SK-N-SH (cell line): ENCODE data around the gene DUS4L. TPM values are rescaled to one million over a fixed set of nuclear protein-coding genes. Genes with fewer than 3 reads are reported as not detected.

Source experiments
- CTCF ChIA-PET: fragments of 300-600, 350-600 bp; formaldehyde crosslinking; extraction: SDS; loops from one replicate; lab custom pipeline; 2021; lab: Yijun Ruan, JAX
- POLR2A ChIA-PET: fragments of 350-600 bp; sonication (Branson Sonifier 250); formaldehyde crosslinking; extraction: SDS; loops from one replicate; lab custom pipeline; 2020; ENCODE audit warnings: antibody characterized with exemption, inconsistent platforms; lab: Yijun Ruan, JAX
- DNase-seq: peaks from one replicate; pipeline ENCODE4 v3.0.0; 2012
- H2AFZ ChIP-seq: fragments of 200-600 bp; sonication (generic); 2 replicates; pipeline ENCODE4 v1.8.1; 2016; ENCODE audit warnings: antibody characterized with exemption, mild to moderate bottlenecking, low read depth
- H3F3A ChIP-seq: fragments of 200-600 bp; sonication (generic); replicated peaks from 2 replicates; pipeline ENCODE3; 2016; ENCODE audit warnings: antibody characterized with exemption, mild to moderate bottlenecking; ENCODE audit not compliant: insufficient read depth
- H3K27ac ChIP-seq, 2 experiments: fragments of 200-500 bp in 1 of 2; fragments of 200-600 bp in 1 of 2; sonication (Bioruptor generic) in 1 of 2; sonication (generic), shearing (Covaris generic) in 1 of 2; 2 replicates each; pipeline versions ENCODE4 v1.5.1 to v1.6.1; 2014 to 2016; ENCODE audit warnings: low read depth in 2 of 2, inconsistent platforms in 1 of 2, low read length in 1 of 2, mild to moderate bottlenecking in 1 of 2, mixed read lengths in 1 of 2
- H3K27me3 ChIP-seq: fragments of 200-600 bp; sonication (generic), shearing (Covaris generic); 2 replicates; pipeline ENCODE4 v1.6.1; 2016; ENCODE audit warnings: mixed run types; ENCODE audit not compliant: insufficient read depth
- H3K36me3 ChIP-seq, 2 experiments: fragments of 200-500 bp in 1 of 2; fragments of 200-600 bp in 1 of 2; sonication (Bioruptor generic) in 1 of 2; sonication (generic) in 1 of 2; replicated peaks in 1 of 2; 2 replicates each; pipeline versions ENCODE3 to v1.5.1; 2014 to 2016; ENCODE audit warnings: low read length in 1 of 2, mild to moderate bottlenecking in 1 of 2; ENCODE audit not compliant: insufficient read depth in 2 of 2, control insufficient read depth in 1 of 2
- H3K4me1 ChIP-seq, 2 experiments: fragments of 200-500 bp in 1 of 2; fragments of 200-600 bp in 1 of 2; sonication (Bioruptor generic) in 1 of 2; sonication (generic), shearing (Covaris generic) in 1 of 2; 2 replicates each; pipeline versions ENCODE4 v1.5.1 to v1.6.1; 2014 to 2016; ENCODE audit warnings: low read depth in 1 of 2, low read length in 1 of 2, mixed run types in 1 of 2; ENCODE audit not compliant: insufficient read depth in 2 of 2, control insufficient read depth in 1 of 2
- H3K4me2 ChIP-seq: fragments of 200-600 bp; sonication (generic), shearing (Covaris generic); 2 replicates; pipeline ENCODE4 v1.6.1; 2017; ENCODE audit warnings: mixed run types
- H3K4me3 ChIP-seq, 2 experiments: fragments of 200-500 bp in 1 of 2; fragments of 200-600 bp in 1 of 2; sonication (Bioruptor generic) in 1 of 2; sonication (generic), shearing (Covaris generic) in 1 of 2; 2 replicates each; pipeline versions ENCODE4 v1.5.1 to v1.8.1; 2014 to 2016; ENCODE audit warnings: low read depth in 2 of 2, inconsistent platforms in 1 of 2, low read length in 1 of 2, mild to moderate bottlenecking in 1 of 2, mixed read lengths in 1 of 2, moderate library complexity in 1 of 2
- H3K79me2 ChIP-seq: fragments of 200-600 bp; sonication (generic); 2 replicates; pipeline ENCODE4 v1.8.1; 2017; ENCODE audit warnings: mild to moderate bottlenecking; ENCODE audit not compliant: insufficient read depth
- H3K9ac ChIP-seq: fragments of 200-600 bp; sonication (generic); 2 replicates; pipeline ENCODE4 v1.6.1; 2017; ENCODE audit warnings: mixed run types
- H3K9me2 ChIP-seq: fragments of 200-600 bp; sonication (generic); 2 replicates; pipeline ENCODE4 v1.6.1; 2017; ENCODE audit warnings: mixed run types
- H3K9me3 ChIP-seq: fragments of 200-600 bp; sonication (generic); 2 replicates; pipeline ENCODE4 v1.6.1; 2017; ENCODE audit warnings: mixed run types, mild to moderate bottlenecking, moderate library complexity
- H4K20me1 ChIP-seq: fragments of 200-600 bp; sonication (generic); 2 replicates; pipeline ENCODE4 v1.6.1; 2017; ENCODE audit warnings: mild to moderate bottlenecking, mixed run types; ENCODE audit not compliant: insufficient read depth
- CHD2 ChIP-seq: fragments of 150-350 bp; IDR thresholded peaks from 2 replicates; pipeline ENCODE4 v1.6.1; 2018; ENCODE audit warnings: low read length; ENCODE audit not compliant: partially characterized antibody
- ELF1 ChIP-seq: IDR thresholded peaks from 2 replicates; pipeline ENCODE4 v1.4.0; 2012
- EP300 ChIP-seq, 2 experiments: IDR thresholded peaks; 2 replicates each; pipeline versions ENCODE4 v1.4.0 to v1.6.1; 2012; ENCODE audit warnings: borderline replicate concordance in 1 of 2, low read depth in 1 of 2, low read length in 1 of 2
- FOXJ3 ChIP-seq: sonication (generic); formaldehyde crosslinking; IDR thresholded peaks from 2 replicates; pipeline ENCODE4 v1.5.1; 2020; ENCODE audit warnings: mild to moderate bottlenecking, missing genetic modification reagents
- GATA2 ChIP-seq: sonication (generic); formaldehyde crosslinking; IDR thresholded peaks from 2 replicates; pipeline ENCODE4 v1.5.0; 2020; ENCODE audit warnings: mild to moderate bottlenecking, missing genetic modification reagents
- JUND ChIP-seq: IDR thresholded peaks from 2 replicates; pipeline ENCODE4 v1.4.0; 2012
- MEF2A ChIP-seq: IDR thresholded peaks from 2 replicates; pipeline ENCODE4 v1.4.0; 2012; ENCODE audit warnings: low read depth, borderline replicate concordance
- MXI1 ChIP-seq: IDR thresholded peaks from 2 replicates; pipeline ENCODE4 v1.6.1; 2012; ENCODE audit warnings: mild to moderate bottlenecking, low read depth, low read length, improper control_type of control experiment
- NFIC ChIP-seq: IDR thresholded peaks from 2 replicates; pipeline ENCODE4 v1.4.0; 2012; ENCODE audit warnings: borderline replicate concordance
- NRF1 ChIP-seq: IDR thresholded peaks from 2 replicates; pipeline ENCODE4 v1.6.1; 2012; ENCODE audit warnings: low read depth, mild to moderate bottlenecking, low read length
- POLR2AphosphoS5 ChIP-seq: IDR thresholded peaks from 2 replicates; pipeline ENCODE4 v1.6.1; 2012; ENCODE audit warnings: low read depth, low read length
- RAD21 ChIP-seq: IDR thresholded peaks from 2 replicates; pipeline ENCODE4 v1.6.1; 2012; ENCODE audit warnings: mild to moderate bottlenecking, low read length
- RCOR1 ChIP-seq: fragments of 150-350 bp; IDR thresholded peaks from 2 replicates; pipeline ENCODE4 v1.6.1; 2017; ENCODE audit warnings: antibody characterized with exemption, low read length
- TCF12 ChIP-seq: IDR thresholded peaks from 2 replicates; pipeline ENCODE4 v1.4.0; 2012
- YY1 ChIP-seq: IDR thresholded peaks from 2 replicates; pipeline ENCODE4 v1.4.0; 2012; ENCODE audit warnings: low read depth, mild to moderate bottlenecking
- WGBS: methylation state at CpG from one replicate; pipeline ENCODE4 v1.1.6; 2017; ENCODE audit warnings: low lambda C conversion rate; 5-methylcytosine and 5-hydroxymethylcytosine counted together
- polyA plus RNA-seq, 3 experiments: library from polyadenylated mRNA; depleted of rRNA; stranded (reverse); fragments of >200 nt; gene quantifications; 2 replicates each; pipeline ENCODE4 v1.2.3, GENCODE V29; 2012
- TF ChIP-seq, protein P1 (sequence below): IDR thresholded peaks from 2 replicates; pipeline ENCODE4 v1.6.1; 2012; ENCODE audit warnings: mild to moderate bottlenecking, low read depth, low read length, moderate library complexity
- TF ChIP-seq, protein P2 (sequence below): fragments of 200-600 bp; sonication (generic); IDR thresholded peaks from 2 replicates; pipeline ENCODE4 v1.6.1; 2017; ENCODE audit warnings: antibody characterized with exemption, mild to moderate bottlenecking, moderate library complexity

The DUS4L gene
- polyA plus RNA-seq, 1 of the 3 experiments (the other 2 are of a cell fraction): 9.7 TPM

DNA sequence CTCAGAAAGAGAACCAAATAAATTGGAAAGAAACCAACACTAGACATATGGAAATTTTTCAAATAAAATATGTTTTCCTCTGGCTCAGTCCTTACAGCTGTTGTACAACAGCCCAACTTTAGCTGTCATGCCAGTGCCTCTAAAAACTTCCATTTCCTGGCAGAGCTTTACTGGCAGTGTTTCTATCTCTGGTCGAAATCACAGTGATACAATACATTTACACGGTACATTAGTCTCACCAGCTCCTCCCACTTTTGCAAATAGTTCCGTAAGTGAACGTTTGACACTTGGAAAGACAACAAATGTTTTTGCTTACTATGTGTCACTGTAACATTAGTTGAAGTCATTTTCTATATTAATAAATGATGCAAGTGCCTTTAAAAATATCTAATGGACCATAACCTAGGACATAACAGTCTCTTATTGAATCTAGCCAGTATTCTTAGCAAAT is 46.1 kb downstream of the DUS4L start:
- Histone ChIP-seq H3F3A (peaks cover 9% of the 10 kb centered on the region), H3K4me1 (peaks cover 20 to 33% of the 10 kb centered on the region in 2 experiments), H3K9me3 (no peaks in the 10 kb centered on the region), H3K36me3 (peaks cover 23 to 83% of the 10 kb centered on the region in 2 experiments), H3K4me2 (no peak overlapping the region), H3K27ac (peak overlapping the region; percentile 17 to 98; a peak in 3 of 4 replicates), H3K4me3 (no peak overlapping the region; a peak in 1 of 4 replicates), H3K27me3 (no peaks in the 10 kb centered on the region), H3K9me2 (no peaks in the 10 kb centered on the region), H3K79me2 (0 out of 2 replicates have a peak, but pooled peaks cover 7% of the 10 kb centered on the region), H2AFZ (no peak overlapping the region), H4K20me1 (no peaks in the 10 kb centered on the region)
- DNase-seq: peak; percentile 48
- 45% methylated on average over 4 of the region's 4 CpGs for WGBS
- TF ChIP-seq NFIC: peak; percentile 30; the same call in 1 of the 2 replicates
- TF ChIP-seq POLR2AphosphoS5: 0 out of 2 replicates have a peak, but pooled peaks have one; percentile 18
- peak; percentile 42; the same call in 1 of the 2 replicates for TF ChIP-seq MXI1
- TF ChIP-seq, protein P1, sequence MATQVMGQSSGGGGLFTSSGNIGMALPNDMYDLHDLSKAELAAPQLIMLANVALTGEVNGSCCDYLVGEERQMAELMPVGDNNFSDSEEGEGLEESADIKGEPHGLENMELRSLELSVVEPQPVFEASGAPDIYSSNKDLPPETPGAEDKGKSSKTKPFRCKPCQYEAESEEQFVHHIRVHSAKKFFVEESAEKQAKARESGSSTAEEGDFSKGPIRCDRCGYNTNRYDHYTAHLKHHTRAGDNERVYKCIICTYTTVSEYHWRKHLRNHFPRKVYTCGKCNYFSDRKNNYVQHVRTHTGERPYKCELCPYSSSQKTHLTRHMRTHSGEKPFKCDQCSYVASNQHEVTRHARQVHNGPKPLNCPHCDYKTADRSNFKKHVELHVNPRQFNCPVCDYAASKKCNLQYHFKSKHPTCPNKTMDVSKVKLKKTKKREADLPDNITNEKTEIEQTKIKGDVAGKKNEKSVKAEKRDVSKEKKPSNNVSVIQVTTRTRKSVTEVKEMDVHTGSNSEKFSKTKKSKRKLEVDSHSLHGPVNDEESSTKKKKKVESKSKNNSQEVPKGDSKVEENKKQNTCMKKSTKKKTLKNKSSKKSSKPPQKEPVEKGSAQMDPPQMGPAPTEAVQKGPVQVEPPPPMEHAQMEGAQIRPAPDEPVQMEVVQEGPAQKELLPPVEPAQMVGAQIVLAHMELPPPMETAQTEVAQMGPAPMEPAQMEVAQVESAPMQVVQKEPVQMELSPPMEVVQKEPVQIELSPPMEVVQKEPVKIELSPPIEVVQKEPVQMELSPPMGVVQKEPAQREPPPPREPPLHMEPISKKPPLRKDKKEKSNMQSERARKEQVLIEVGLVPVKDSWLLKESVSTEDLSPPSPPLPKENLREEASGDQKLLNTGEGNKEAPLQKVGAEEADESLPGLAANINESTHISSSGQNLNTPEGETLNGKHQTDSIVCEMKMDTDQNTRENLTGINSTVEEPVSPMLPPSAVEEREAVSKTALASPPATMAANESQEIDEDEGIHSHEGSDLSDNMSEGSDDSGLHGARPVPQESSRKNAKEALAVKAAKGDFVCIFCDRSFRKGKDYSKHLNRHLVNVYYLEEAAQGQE: no peak
- TF ChIP-seq RCOR1: 0 out of 2 replicates have a peak, but pooled peaks have one; percentile 46
- no peak for TF ChIP-seq NRF1
- 0 out of 2 replicates have a peak, but pooled peaks have one; percentile 11 for TF ChIP-seq RAD21
- TF ChIP-seq CHD2: peak; percentile 51
- TF ChIP-seq GATA2 (CRISPR knock-in tag): peak; percentile 65
- TF ChIP-seq TCF12: peak; percentile 30; the same call in 1 of the 2 replicates
- TF ChIP-seq ELF1: no peak
- TF ChIP-seq EP300 (IDR thresholded peaks at IDR 0.05; ENCODE audit: borderline replicate concordance in 1 of 2, low read depth in 1 of 2, low read length in 1 of 2): 0 out of 4 replicates have a peak, but pooled peaks of 1 of the 2 experiments have one; percentile 43
- 0 out of 2 replicates have a peak, but pooled peaks have one; percentile 14 for TF ChIP-seq FOXJ3 (CRISPR knock-in tag)
- TF ChIP-seq, all 33 proteins: peak for 10
- ChIA-PET CTCF (interaction anchor here (0.8 to 1.8 kb wide), 7 partner anchors 10 to 146 kb away, joined by 3 to 8 read pairs (median 3); partner anchors contain the start of gene BCAP29), POLR2A (interaction anchor here (0.7 to 1.2 kb wide), 2 partner anchors 29 to 133 kb away, joined by 3 to 4 read pairs; no protein-coding TSS in a partner anchor)
- no peak overlapping the region for H3K9ac ChIP-seq

DNA sequence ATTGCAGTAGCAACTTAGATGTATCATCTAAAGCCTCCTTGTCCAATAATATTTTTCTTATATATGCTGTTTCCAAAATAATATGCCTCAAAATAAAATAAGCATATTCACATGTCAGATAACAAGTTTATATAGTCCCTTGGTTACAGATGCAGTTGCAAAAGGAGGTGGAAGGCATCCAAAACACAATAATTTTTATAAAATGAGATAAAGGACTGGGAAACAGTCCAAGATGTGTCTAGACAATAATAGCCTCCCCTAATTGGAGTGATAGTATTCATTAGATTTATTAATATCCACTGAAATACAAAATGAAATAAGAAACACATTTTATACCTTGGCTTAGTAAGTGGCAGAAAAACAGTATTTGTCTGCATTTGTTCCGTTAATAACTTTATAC is 46.6 kb downstream of the DUS4L start:
- Histone ChIP-seq H3K79me2 (0 out of 2 replicates have a peak, but pooled peaks cover 7% of the 10 kb centered on the region), H3K27me3 (no peaks in the 10 kb centered on the region), H3K27ac (peak overlapping the region; percentile 17 to 98; a peak in 3 of 4 replicates), H3K4me1 (peaks cover 20 to 33% of the 10 kb centered on the region in 2 experiments), H3K9ac (no peak overlapping the region), H4K20me1 (no peaks in the 10 kb centered on the region), H3K9me2 (no peaks in the 10 kb centered on the region), H3K36me3 (peaks cover 18 to 83% of the 10 kb centered on the region in 2 experiments), H3K9me3 (no peaks in the 10 kb centered on the region), H3F3A (peaks cover 9% of the 10 kb centered on the region), H3K4me2 (no peak overlapping the region), H3K4me3 (no peak overlapping the region), H2AFZ (no peak overlapping the region)
- ChIA-PET CTCF (interaction anchor here (1.8 kb wide), 1 partner anchor 51 kb away, joined by 8 read pairs; no protein-coding TSS in a partner anchor), POLR2A (interaction anchor here (1.2 kb wide), 1 partner anchor 133 kb away, joined by 3 read pairs; no protein-coding TSS in a partner anchor)
- TF ChIP-seq POLR2AphosphoS5 (no peak; the same call in 1 of the 2 replicates), JUND (no peak), YY1 (no peak), NFIC (peak; percentile 62; the same call in 1 of the 2 replicates), EP300 (IDR thresholded peaks at IDR 0.05; ENCODE audit: borderline replicate concordance in 1 of 2, low read depth in 1 of 2, low read length in 1 of 2) (peak; percentile 24 to 82; a peak in 3 of 4 replicates), RCOR1 (peak; percentile 86), MEF2A (no peak), TCF12 (peak; percentile 33), CHD2 (peak; percentile 48)
- TF ChIP-seq, protein P2, sequence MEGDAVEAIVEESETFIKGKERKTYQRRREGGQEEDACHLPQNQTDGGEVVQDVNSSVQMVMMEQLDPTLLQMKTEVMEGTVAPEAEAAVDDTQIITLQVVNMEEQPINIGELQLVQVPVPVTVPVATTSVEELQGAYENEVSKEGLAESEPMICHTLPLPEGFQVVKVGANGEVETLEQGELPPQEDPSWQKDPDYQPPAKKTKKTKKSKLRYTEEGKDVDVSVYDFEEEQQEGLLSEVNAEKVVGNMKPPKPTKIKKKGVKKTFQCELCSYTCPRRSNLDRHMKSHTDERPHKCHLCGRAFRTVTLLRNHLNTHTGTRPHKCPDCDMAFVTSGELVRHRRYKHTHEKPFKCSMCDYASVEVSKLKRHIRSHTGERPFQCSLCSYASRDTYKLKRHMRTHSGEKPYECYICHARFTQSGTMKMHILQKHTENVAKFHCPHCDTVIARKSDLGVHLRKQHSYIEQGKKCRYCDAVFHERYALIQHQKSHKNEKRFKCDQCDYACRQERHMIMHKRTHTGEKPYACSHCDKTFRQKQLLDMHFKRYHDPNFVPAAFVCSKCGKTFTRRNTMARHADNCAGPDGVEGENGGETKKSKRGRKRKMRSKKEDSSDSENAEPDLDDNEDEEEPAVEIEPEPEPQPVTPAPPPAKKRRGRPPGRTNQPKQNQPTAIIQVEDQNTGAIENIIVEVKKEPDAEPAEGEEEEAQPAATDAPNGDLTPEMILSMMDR: no peak
- peak; percentile 45 for DNase-seq
- WGBS: 77% methylated on average over 1 of the region's 1 CpG
